HEK293 (cell line): ENCODE data around the gene PTPRJ.
A peak's percentile ranks its signal among the peaks of the same experiment; 100 is the strongest.

Experiments
- BCL11B ChIP-seq: fragments of 450-650 bp; formaldehyde crosslinking; IDR thresholded peaks from 2 replicates; pipeline ENCODE4 v1.5.1; 2016; ENCODE audit warnings: low read depth, missing biosample characterization, missing genetic modification characterization
- GLIS1 ChIP-seq: fragments of 450-650 bp; formaldehyde crosslinking; IDR thresholded peaks from 2 replicates; pipeline ENCODE4 v1.5.1; 2016; ENCODE audit warnings: missing biosample characterization, missing genetic modification characterization
- HOXD13 ChIP-seq: sonication (generic); formaldehyde crosslinking; IDR thresholded peaks from 2 replicates; pipeline ENCODE4 v1.8.0; 2022; ENCODE audit warnings: missing genetic modification reagents, borderline replicate concordance
- OVOL3 ChIP-seq: fragments of 450-650 bp; formaldehyde crosslinking; IDR thresholded peaks from 2 replicates; pipeline ENCODE4 v1.5.1; 2016; ENCODE audit warnings: missing biosample characterization, missing genetic modification characterization
- RBAK ChIP-seq: fragments of 450-650 bp; formaldehyde crosslinking; IDR thresholded peaks from 2 replicates; pipeline ENCODE4 v1.5.1; 2016; ENCODE audit warnings: missing biosample characterization, missing genetic modification characterization
- REPIN1 ChIP-seq: fragments of 450-650 bp; formaldehyde crosslinking; IDR thresholded peaks from 2 replicates; pipeline ENCODE4 v1.5.1; 2017; ENCODE audit warnings: missing biosample characterization, missing genetic modification characterization, low read depth
- SCRT2 ChIP-seq: fragments of 450-650 bp; formaldehyde crosslinking; IDR thresholded peaks from 2 replicates; pipeline ENCODE4 v1.5.1; 2016; ENCODE audit warnings: missing biosample characterization, missing genetic modification characterization
- ZFP69B ChIP-seq: fragments of 450-650 bp; formaldehyde crosslinking; IDR thresholded peaks from 2 replicates; pipeline ENCODE4 v1.5.1; 2016; ENCODE audit warnings: missing biosample characterization, missing genetic modification characterization
- ZNF140 ChIP-seq: fragments of 450-650 bp; formaldehyde crosslinking; IDR thresholded peaks from 2 replicates; pipeline ENCODE4 v1.5.1; 2016; ENCODE audit warnings: missing biosample characterization, missing genetic modification characterization
- ZNF184 ChIP-seq: fragments of 450-650 bp; IDR thresholded peaks from 2 replicates; pipeline ENCODE4 v1.5.1; 2018; ENCODE audit warnings: missing biosample characterization, mild to moderate bottlenecking, missing genetic modification characterization
- ZNF19 ChIP-seq: fragments of 450-650 bp; formaldehyde crosslinking; IDR thresholded peaks from 2 replicates; pipeline ENCODE4; 2016; ENCODE audit warnings: missing biosample characterization, missing genetic modification characterization, low read depth
- ZNF214 ChIP-seq: fragments of 450-650 bp; formaldehyde crosslinking; IDR thresholded peaks from 2 replicates; pipeline ENCODE4 v1.5.1; 2017; ENCODE audit warnings: missing biosample characterization, mild to moderate bottlenecking, missing genetic modification characterization, borderline replicate concordance
- ZNF221 ChIP-seq: fragments of 450-650 bp; formaldehyde crosslinking; IDR thresholded peaks from 2 replicates; pipeline ENCODE4 v1.5.1; 2017; ENCODE audit warnings: missing biosample characterization, missing genetic modification characterization, borderline replicate concordance
- ZNF223 ChIP-seq: fragments of 450-650 bp; formaldehyde crosslinking; IDR thresholded peaks from 2 replicates; pipeline ENCODE4 v1.5.1; 2016; ENCODE audit warnings: missing biosample characterization, missing genetic modification characterization
- ZNF239 ChIP-seq: fragments of 450-650 bp; formaldehyde crosslinking; IDR thresholded peaks from 2 replicates; pipeline ENCODE4 v1.5.1; 2016; ENCODE audit warnings: missing biosample characterization, missing genetic modification characterization
- ZNF248 ChIP-seq: fragments of 450-650 bp; formaldehyde crosslinking; IDR thresholded peaks from 2 replicates; pipeline ENCODE4 v1.5.1; 2017; ENCODE audit warnings: missing biosample characterization, missing genetic modification characterization
- ZNF311 ChIP-seq: fragments of 450-650 bp; formaldehyde crosslinking; IDR thresholded peaks from 2 replicates; pipeline ENCODE4 v1.5.1; 2017; ENCODE audit warnings: missing biosample characterization, missing genetic modification characterization, borderline replicate concordance
- ZNF366 ChIP-seq: fragments of 450-650 bp; formaldehyde crosslinking; conservative IDR thresholded peaks from 2 replicates; pipeline ENCODE4 v1.5.1; 2016; ENCODE audit warnings: missing biosample characterization, missing genetic modification characterization
- ZNF530 ChIP-seq: fragments of 450-650 bp; formaldehyde crosslinking; IDR thresholded peaks from 2 replicates; pipeline ENCODE4 v1.5.1; 2016; ENCODE audit warnings: low read depth, missing biosample characterization, missing genetic modification characterization
- ZNF623 ChIP-seq: fragments of 450-650 bp; formaldehyde crosslinking; IDR thresholded peaks from 2 replicates; pipeline ENCODE4 v1.5.1; 2016; ENCODE audit warnings: missing biosample characterization, missing genetic modification characterization
- ZNF670 ChIP-seq: fragments of 450-650 bp; formaldehyde crosslinking; IDR thresholded peaks from 2 replicates; pipeline ENCODE4 v1.5.1; 2016; ENCODE audit warnings: missing biosample characterization, missing genetic modification characterization, low read depth
- ZNF785 ChIP-seq: fragments of 450-650 bp; formaldehyde crosslinking; IDR thresholded peaks from 2 replicates; pipeline ENCODE4 v1.5.1; 2016; ENCODE audit warnings: missing biosample characterization, missing genetic modification characterization
- ZNF792 ChIP-seq: fragments of 450-650 bp; formaldehyde crosslinking; IDR thresholded peaks from 2 replicates; pipeline ENCODE4 v1.5.1; 2016; ENCODE audit warnings: missing biosample characterization, missing genetic modification characterization
- ZNF843 ChIP-seq: fragments of 450-650 bp; formaldehyde crosslinking; IDR thresholded peaks from 2 replicates; pipeline ENCODE4 v1.5.1; 2016; ENCODE audit warnings: missing biosample characterization, missing genetic modification characterization
- TF ChIP-seq, protein P1 (sequence below): fragments of 450-650 bp; formaldehyde crosslinking; IDR thresholded peaks from 2 replicates; pipeline ENCODE4 v1.5.1; 2016; ENCODE audit warnings: missing biosample characterization, missing genetic modification characterization
- TF ChIP-seq, protein P2 (sequence below): fragments of 450-650 bp; formaldehyde crosslinking; IDR thresholded peaks from 2 replicates; pipeline ENCODE4 v1.5.1; 2017; ENCODE audit warnings: missing biosample characterization, missing genetic modification characterization
- TF ChIP-seq, protein P3 (sequence below): fragments of 450-650 bp; formaldehyde crosslinking; IDR thresholded peaks from 2 replicates; pipeline ENCODE4 v1.5.1; 2016; ENCODE audit warnings: missing biosample characterization, missing genetic modification characterization
- TF ChIP-seq, protein P4 (sequence below): fragments of 450-650 bp; formaldehyde crosslinking; IDR thresholded peaks from 2 replicates; pipeline ENCODE4; 2016; ENCODE audit warnings: missing biosample characterization, missing genetic modification characterization
- TF ChIP-seq, protein P5 (sequence below): fragments of 450-650 bp; formaldehyde crosslinking; IDR thresholded peaks from 2 replicates; pipeline ENCODE4 v1.5.1; 2016; ENCODE audit warnings: missing biosample characterization, missing genetic modification characterization
- TF ChIP-seq, protein P6 (sequence below): fragments of 450-650 bp; formaldehyde crosslinking; IDR thresholded peaks from 2 replicates; pipeline ENCODE4 v1.5.1; 2016; ENCODE audit warnings: missing biosample characterization, missing genetic modification characterization, low read depth
- TF ChIP-seq, protein P7 (sequence below): fragments of 450-650 bp; formaldehyde crosslinking; IDR thresholded peaks from 2 replicates; pipeline ENCODE4 v1.5.1; 2016; ENCODE audit warnings: missing biosample characterization, missing genetic modification characterization

The PTPRJ gene

DNA sequence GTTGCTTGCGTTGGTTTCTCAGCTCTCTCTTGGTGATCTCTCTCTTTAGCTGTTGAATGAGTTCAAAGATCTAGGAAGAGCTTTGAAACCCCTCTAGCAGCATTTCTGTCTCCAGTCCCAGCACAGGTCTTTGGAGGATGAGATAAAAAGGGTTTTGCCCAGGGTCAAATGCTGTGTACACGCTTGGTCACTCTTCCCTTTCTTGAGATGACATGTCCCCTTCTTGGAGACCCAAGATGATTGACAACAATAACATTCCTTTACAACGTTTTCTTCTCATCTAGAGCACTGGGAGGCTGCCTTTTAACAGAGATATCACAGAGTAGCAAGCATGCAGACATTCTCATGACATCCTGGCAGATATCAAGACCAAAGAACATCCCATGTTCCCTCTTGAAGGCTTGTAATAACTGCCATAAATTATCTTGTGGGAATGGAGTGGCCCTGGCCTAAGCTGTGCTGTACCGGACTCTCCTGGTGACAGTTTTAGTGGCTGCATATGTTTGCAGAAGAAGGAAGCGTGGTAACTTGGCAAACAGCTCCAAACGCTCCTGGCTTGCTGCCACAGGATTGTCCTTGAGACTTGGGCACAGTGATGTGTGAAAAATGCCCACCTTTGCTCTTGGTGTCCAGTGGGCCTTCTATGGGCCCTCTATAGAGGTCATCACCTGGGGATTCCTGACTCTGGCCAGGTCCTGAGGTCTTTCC, 107.8 kb downstream of the PTPRJ start (continued):
- TF ChIP-seq BCL11B (tag by site-specific recombination) (no peak), ZNF311 (tag by site-specific recombination) (no peak), ZNF785 (tag by site-specific recombination) (no peak), REPIN1 (tag by site-specific recombination) (no peak), ZNF223 (tag by site-specific recombination) (no peak), ZNF239 (no peak), SCRT2 (tag by site-specific recombination) (0 out of 2 replicates have a peak, but pooled peaks have one; percentile 33), ZNF214 (tag by site-specific recombination) (no peak), ZNF670 (tag by site-specific recombination) (no peak), OVOL3 (tag by site-specific recombination) (no peak), ZNF366 (tag by site-specific recombination) (peak; percentile 65), ZNF221 (tag by site-specific recombination) (no peak), ZNF248 (tag by site-specific recombination) (no peak), ZNF843 (tag by site-specific recombination) (peak; percentile 22; the same call in 1 of the 2 replicates), GLIS1 (tag by site-specific recombination) (no peak), ZNF19 (tag by site-specific recombination) (no peak), ZNF140 (tag by site-specific recombination) (no peak), ZNF184 (tag by site-specific recombination) (no peak), ZNF792 (no peak), HOXD13 (CRISPR knock-in tag) (no peak), ZNF530 (tag by site-specific recombination) (no peak), ZFP69B (tag by site-specific recombination) (no peak), RBAK (tag by site-specific recombination) (no peak), ZNF623 (tag by site-specific recombination) (no peak)
- TF ChIP-seq, protein P1, sequence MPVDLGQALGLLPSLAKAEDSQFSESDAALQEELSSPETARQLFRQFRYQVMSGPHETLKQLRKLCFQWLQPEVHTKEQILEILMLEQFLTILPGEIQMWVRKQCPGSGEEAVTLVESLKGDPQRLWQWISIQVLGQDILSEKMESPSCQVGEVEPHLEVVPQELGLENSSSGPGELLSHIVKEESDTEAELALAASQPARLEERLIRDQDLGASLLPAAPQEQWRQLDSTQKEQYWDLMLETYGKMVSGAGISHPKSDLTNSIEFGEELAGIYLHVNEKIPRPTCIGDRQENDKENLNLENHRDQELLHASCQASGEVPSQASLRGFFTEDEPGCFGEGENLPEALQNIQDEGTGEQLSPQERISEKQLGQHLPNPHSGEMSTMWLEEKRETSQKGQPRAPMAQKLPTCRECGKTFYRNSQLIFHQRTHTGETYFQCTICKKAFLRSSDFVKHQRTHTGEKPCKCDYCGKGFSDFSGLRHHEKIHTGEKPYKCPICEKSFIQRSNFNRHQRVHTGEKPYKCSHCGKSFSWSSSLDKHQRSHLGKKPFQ (tag by site-specific recombination), result no peak
- TF ChIP-seq, protein P2, sequence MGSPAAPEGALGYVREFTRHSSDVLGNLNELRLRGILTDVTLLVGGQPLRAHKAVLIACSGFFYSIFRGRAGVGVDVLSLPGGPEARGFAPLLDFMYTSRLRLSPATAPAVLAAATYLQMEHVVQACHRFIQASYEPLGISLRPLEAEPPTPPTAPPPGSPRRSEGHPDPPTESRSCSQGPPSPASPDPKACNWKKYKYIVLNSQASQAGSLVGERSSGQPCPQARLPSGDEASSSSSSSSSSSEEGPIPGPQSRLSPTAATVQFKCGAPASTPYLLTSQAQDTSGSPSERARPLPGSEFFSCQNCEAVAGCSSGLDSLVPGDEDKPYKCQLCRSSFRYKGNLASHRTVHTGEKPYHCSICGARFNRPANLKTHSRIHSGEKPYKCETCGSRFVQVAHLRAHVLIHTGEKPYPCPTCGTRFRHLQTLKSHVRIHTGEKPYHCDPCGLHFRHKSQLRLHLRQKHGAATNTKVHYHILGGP (tag by site-specific recombination), result no peak
- TF ChIP-seq, protein P3, sequence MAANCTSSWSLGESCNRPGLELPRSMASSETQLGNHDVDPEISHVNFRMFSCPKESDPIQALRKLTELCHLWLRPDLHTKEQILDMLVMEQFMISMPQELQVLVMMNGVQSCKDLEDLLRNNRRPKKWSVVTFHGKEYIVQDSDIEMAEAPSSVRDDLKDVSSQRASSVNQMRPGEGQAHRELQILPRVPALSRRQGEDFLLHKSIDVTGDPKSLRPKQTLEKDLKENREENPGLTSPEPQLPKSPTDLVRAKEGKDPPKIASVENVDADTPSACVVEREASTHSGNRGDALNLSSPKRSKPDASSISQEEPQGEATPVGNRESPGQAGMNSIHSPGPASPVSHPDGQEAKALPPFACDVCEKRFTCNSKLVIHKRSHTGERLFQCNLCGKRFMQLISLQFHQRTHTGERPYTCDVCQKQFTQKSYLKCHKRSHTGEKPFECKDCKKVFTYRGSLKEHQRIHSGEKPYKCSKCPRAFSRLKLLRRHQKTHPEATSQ (tag by site-specific recombination), result no peak
- TF ChIP-seq, protein P4, sequence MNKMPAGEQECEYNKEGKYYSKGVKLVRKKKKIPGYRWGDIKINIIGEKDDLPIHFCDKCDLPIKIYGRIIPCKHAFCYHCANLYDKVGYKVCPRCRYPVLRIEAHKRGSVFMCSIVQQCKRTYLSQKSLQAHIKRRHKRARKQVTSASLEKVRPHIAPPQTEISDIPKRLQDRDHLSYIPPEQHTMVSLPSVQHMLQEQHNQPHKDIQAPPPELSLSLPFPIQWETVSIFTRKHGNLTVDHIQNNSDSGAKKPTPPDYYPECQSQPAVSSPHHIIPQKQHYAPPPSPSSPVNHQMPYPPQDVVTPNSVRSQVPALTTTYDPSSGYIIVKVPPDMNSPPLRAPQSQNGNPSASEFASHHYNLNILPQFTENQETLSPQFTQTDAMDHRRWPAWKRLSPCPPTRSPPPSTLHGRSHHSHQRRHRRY (tag by site-specific recombination), result no peak
- TF ChIP-seq, protein P5, sequence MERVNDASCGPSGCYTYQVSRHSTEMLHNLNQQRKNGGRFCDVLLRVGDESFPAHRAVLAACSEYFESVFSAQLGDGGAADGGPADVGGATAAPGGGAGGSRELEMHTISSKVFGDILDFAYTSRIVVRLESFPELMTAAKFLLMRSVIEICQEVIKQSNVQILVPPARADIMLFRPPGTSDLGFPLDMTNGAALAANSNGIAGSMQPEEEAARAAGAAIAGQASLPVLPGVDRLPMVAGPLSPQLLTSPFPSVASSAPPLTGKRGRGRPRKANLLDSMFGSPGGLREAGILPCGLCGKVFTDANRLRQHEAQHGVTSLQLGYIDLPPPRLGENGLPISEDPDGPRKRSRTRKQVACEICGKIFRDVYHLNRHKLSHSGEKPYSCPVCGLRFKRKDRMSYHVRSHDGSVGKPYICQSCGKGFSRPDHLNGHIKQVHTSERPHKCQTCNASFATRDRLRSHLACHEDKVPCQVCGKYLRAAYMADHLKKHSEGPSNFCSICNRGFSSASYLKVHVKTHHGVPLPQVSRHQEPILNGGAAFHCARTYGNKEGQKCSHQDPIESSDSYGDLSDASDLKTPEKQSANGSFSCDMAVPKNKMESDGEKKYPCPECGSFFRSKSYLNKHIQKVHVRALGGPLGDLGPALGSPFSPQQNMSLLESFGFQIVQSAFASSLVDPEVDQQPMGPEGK (tag by site-specific recombination), result no peak
- TF ChIP-seq, protein P6, sequence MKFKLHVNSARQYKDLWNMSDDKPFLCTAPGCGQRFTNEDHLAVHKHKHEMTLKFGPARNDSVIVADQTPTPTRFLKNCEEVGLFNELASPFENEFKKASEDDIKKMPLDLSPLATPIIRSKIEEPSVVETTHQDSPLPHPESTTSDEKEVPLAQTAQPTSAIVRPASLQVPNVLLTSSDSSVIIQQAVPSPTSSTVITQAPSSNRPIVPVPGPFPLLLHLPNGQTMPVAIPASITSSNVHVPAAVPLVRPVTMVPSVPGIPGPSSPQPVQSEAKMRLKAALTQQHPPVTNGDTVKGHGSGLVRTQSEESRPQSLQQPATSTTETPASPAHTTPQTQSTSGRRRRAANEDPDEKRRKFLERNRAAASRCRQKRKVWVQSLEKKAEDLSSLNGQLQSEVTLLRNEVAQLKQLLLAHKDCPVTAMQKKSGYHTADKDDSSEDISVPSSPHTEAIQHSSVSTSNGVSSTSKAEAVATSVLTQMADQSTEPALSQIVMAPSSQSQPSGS, result no peak
- TF ChIP-seq, protein P7, sequence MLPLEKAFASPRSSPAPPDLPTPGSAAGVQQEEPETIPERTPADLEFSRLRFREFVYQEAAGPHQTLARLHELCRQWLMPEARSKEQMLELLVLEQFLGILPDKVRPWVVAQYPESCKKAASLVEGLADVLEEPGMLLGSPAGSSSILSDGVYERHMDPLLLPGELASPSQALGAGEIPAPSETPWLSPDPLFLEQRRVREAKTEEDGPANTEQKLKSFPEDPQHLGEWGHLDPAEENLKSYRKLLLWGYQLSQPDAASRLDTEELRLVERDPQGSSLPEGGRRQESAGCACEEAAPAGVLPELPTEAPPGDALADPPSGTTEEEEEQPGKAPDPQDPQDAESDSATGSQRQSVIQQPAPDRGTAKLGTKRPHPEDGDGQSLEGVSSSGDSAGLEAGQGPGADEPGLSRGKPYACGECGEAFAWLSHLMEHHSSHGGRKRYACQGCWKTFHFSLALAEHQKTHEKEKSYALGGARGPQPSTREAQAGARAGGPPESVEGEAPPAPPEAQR, result no peak
